Mesothelial cell of epicardium (in vitro differentiated cells): ENCODE data around the gene SRF. TPM values are rescaled to one million over a fixed set of nuclear protein-coding genes. Genes with fewer than 3 reads are reported as not detected.

Experiments used
- DNase-seq, 2 experiments: peaks; one replicate each; pipeline ENCODE4 v3.0.0; 2021; ENCODE audit warnings: low spot score in 2 of 2; ENCODE audit not compliant: unreplicated experiment in 2 of 2
- H3K27ac Mint-ChIP-seq: 2 replicates; pipeline ENCODE4 v1.8.0; 2021; ENCODE audit warnings: mixed read lengths
- H3K27me3 Mint-ChIP-seq: 2 replicates; pipeline ENCODE4 v1.8.0; 2021; ENCODE audit warnings: low read depth, mixed read lengths
- H3K36me3 Mint-ChIP-seq: 2 replicates; pipeline ENCODE4 v1.8.0; 2021; ENCODE audit warnings: mixed read lengths
- H3K4me1 Mint-ChIP-seq: 2 replicates; pipeline ENCODE4 v1.8.0; 2021; ENCODE audit warnings: mixed read lengths
- H3K4me3 Mint-ChIP-seq: 2 replicates; pipeline ENCODE4 v1.8.0; 2021; ENCODE audit warnings: mild to moderate bottlenecking, moderate library complexity, mixed read lengths
- H3K9me3 Mint-ChIP-seq: 2 replicates; pipeline ENCODE4 v1.8.0; 2021; ENCODE audit warnings: mixed read lengths
- CTCF ChIP-seq: fragments of 200-600 bp; sonication (generic); IDR thresholded peaks from one replicate; pipeline ENCODE4 v1.5.0; 2021; ENCODE audit warnings: antibody characterized with exemption; ENCODE audit not compliant: unreplicated experiment
- total RNA-seq: library from RNA; stranded (reverse); gene quantifications from 3 replicates; pipeline ENCODE4 v1.2.1, GENCODE V29; 2021

The SRF gene
- total RNA-seq, 1 donor from 2014 or later, result 52.0 TPM

- H3K9me3 Mint-ChIP-seq, result no peaks in the 10 kb centered on the region
- TF ChIP-seq CTCF, result no peak
- H3K4me1 Mint-ChIP-seq, result no peaks in the 10 kb centered on the region
- no peak overlapping the region for H3K27ac Mint-ChIP-seq
- H3K36me3 Mint-ChIP-seq, result peaks cover 40% of the 10 kb centered on the region
- no peaks in the 10 kb centered on the region for H3K27me3 Mint-ChIP-seq
- DNase-seq, result no peak
- no peak overlapping the region for H3K4me3 Mint-ChIP-seq
These were observed 32.6 kb downstream of the SRF start for GRCh38 chr6:43203718-43204095.

- DNase-seq, result no peak
- Mint-ChIP-seq H3K27me3 (no peaks in the 10 kb centered on the region), H3K9me3 (no peaks in the 10 kb centered on the region), H3K4me3 (no peak overlapping the region), H3K27ac (no peak overlapping the region), H3K4me1 (no peaks in the 10 kb centered on the region), H3K36me3 (peaks cover 40% of the 10 kb centered on the region)
- no peak for TF ChIP-seq CTCF
These were observed 33.4 kb downstream of the SRF start for GRCh38 chr6:43204271-43205105.

DNA sequence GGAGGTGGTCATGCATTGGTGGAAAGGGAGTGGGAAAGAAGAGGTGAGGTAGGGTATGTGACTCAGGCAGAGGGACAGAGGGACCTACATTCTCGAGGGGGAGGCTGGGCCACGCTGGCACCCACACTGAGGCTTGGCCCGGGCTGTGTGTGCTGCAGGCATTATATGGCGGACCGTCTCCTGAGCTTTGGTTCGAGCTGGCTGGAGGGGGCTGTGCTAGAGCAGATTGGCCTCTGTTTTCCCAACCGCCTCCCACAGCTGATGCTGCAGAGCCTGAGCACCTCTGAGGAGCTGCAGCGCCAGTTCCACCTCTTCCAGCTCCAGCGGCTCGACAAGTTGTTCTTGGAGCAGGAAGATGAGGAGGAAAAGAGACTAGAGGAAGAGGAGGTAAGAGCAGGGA lies 34.8 kb downstream of the SRF start:
- H3K27me3 Mint-ChIP-seq, result no peaks in the 10 kb centered on the region
- no peak overlapping the region for H3K4me3 Mint-ChIP-seq
- no peak overlapping the region for H3K27ac Mint-ChIP-seq
- no peak for TF ChIP-seq CTCF
- H3K9me3 Mint-ChIP-seq, result no peaks in the 10 kb centered on the region
- H3K36me3 Mint-ChIP-seq, result peaks cover 35% of the 10 kb centered on the region
- H3K4me1 Mint-ChIP-seq, result no peaks in the 10 kb centered on the region
- no peak for DNase-seq

- no peak overlapping the region for H3K27ac Mint-ChIP-seq
- no peak for TF ChIP-seq CTCF
- H3K27me3 Mint-ChIP-seq, result no peaks in the 10 kb centered on the region
- H3K36me3 Mint-ChIP-seq, result peaks cover 31% of the 10 kb centered on the region
- DNase-seq, result no peak
- no peak overlapping the region for H3K4me3 Mint-ChIP-seq
- no peaks in the 10 kb centered on the region for H3K9me3 Mint-ChIP-seq
- H3K4me1 Mint-ChIP-seq, result no peaks in the 10 kb centered on the region
These were observed 36.2 kb downstream of the SRF start for GRCh38 chr6:43207286-43207685.

GRCh38 chr6:43211955-43212354 lies 40.9 kb downstream of the SRF start:
- no peak for DNase-seq
- Mint-ChIP-seq H3K27ac (no peak overlapping the region), H3K27me3 (no peaks in the 10 kb centered on the region), H3K9me3 (no peaks in the 10 kb centered on the region), H3K4me3 (no peak overlapping the region), H3K4me1 (no peaks in the 10 kb centered on the region), H3K36me3 (peaks cover 18% of the 10 kb centered on the region)
- no peak for TF ChIP-seq CTCF
